ENCODE measurements around the gene MICU2. TPM values are rescaled to one million over a fixed set of nuclear protein-coding genes. Genes with fewer than 3 reads are reported as not detected.

Gene MICU2
- total RNA-seq, 1 experiment from 2014 or later, result 24.2 TPM

- TF ChIP-seq REST (IDR thresholded peaks at IDR 0.05; ENCODE audit: insufficient read depth in 1 of 2, low read depth in 2 of 2, low read length in 1 of 2), result no peak
- no peak for TF ChIP-seq CTCF (IDR thresholded peaks at IDR 0.05)
- TF ChIP-seq TCF7L2 (IDR thresholded peaks at IDR 0.05; ENCODE audit: low read depth, low read length), result no peak
- no peak for TF ChIP-seq POLR2AphosphoS5 (IDR thresholded peaks at IDR 0.05; ENCODE audit: low read depth, low read length)
- TF ChIP-seq SIN3A (IDR thresholded peaks at IDR 0.05; ENCODE audit: borderline replicate concordance, insufficient read depth, low read depth, low read length), result no peak
- no peak for ATAC-seq
- ChIA-PET POLR2A (no interaction called here), CTCF (no interaction called here)
- no peak overlapping the region for H3K27ac ChIP-seq (ENCODE audit: low read length)
- H3K9me3 ChIP-seq (ENCODE audit: control insufficient read depth, insufficient read depth, low read depth, low read length), result no peaks in the 10 kb centered on the region
- H3K4me1 ChIP-seq (ENCODE audit: control insufficient read depth, insufficient read depth, low read length), result no peaks in the 10 kb centered on the region
- no peaks in the 10 kb centered on the region; the same call in 1 of the 2 replicates for H3K27me3 ChIP-seq (ENCODE audit: control insufficient read depth, insufficient read depth, low read length)
- no peaks in the 10 kb centered on the region for H3K36me3 ChIP-seq (ENCODE audit: control insufficient read depth, insufficient read depth, low read length)
- intact Hi-C loops (cut with micrococcal nuclease; ENCODE audit: unreplicated experiment) (loop anchor here (5.0 kb wide), 1 partner anchor 1160 kb away; no protein-coding TSS in a partner anchor), in situ Hi-C loops (cut with HindIII; ENCODE audit: low pct_unique_long_range_greater_than_20kb, low sequenced_read_pairs) (no loop called here)
- H3K4me3 ChIP-seq (ENCODE audit: low read depth in 2 of 2, low read length in 2 of 2), result no peak overlapping the region
- BruUV-seq (replicated peaks), result no TSS peak
- no peak for DNase-seq (ENCODE audit: low read depth, low spot score)
These were observed 33.3 kb upstream of the MICU2 start for GRCh38 chr13:21637296-21637695.

- in situ Hi-C loops (cut with HindIII; ENCODE audit: low pct_unique_long_range_greater_than_20kb, low sequenced_read_pairs), result no loop called here
- POLR2A ChIA-PET, result no interaction called here
These were observed 32.7 kb upstream of the MICU2 start for GRCh38 chr13:21636656-21637055.

More at GRCh38 chr13:21636656-21637055, 32.7 kb upstream of the MICU2 start:
- CTCF ChIA-PET, result interaction anchor here (0.7 kb wide), 1 partner anchor 863 kb away, joined by 12 read pairs; no protein-coding TSS in a partner anchor
- no peaks in the 10 kb centered on the region for H3K4me1 ChIP-seq (ENCODE audit: control insufficient read depth, insufficient read depth, low read length)
- H3K36me3 ChIP-seq (ENCODE audit: control insufficient read depth, insufficient read depth, low read length), result no peaks in the 10 kb centered on the region
- no TSS peak for BruUV-seq (replicated peaks)
- DNase-seq (ENCODE audit: low read depth, low spot score) (no peak), ATAC-seq (no peak)
- H3K9me3 ChIP-seq (ENCODE audit: control insufficient read depth, insufficient read depth, low read depth, low read length), result no peaks in the 10 kb centered on the region
- TF ChIP-seq POLR2AphosphoS5 (IDR thresholded peaks at IDR 0.05; ENCODE audit: low read depth, low read length), result no peak
- TF ChIP-seq CTCF (IDR thresholded peaks at IDR 0.05), result no peak
- no peak for TF ChIP-seq REST (IDR thresholded peaks at IDR 0.05; ENCODE audit: insufficient read depth in 1 of 2, low read depth in 2 of 2, low read length in 1 of 2)
- no peak for TF ChIP-seq SIN3A (IDR thresholded peaks at IDR 0.05; ENCODE audit: borderline replicate concordance, insufficient read depth, low read depth, low read length)
- TF ChIP-seq TCF7L2 (IDR thresholded peaks at IDR 0.05; ENCODE audit: low read depth, low read length), result no peak
- intact Hi-C loops (cut with micrococcal nuclease; ENCODE audit: unreplicated experiment), result loop anchor here (5.0 kb wide), 1 partner anchor 1161 kb away; no protein-coding TSS in a partner anchor
- H3K27ac ChIP-seq (ENCODE audit: low read length), result no peak overlapping the region
- H3K27me3 ChIP-seq (ENCODE audit: control insufficient read depth, insufficient read depth, low read length), result no peaks in the 10 kb centered on the region; the same call in 1 of the 2 replicates
- H3K4me3 ChIP-seq (ENCODE audit: low read depth in 2 of 2, low read length in 2 of 2), result no peak overlapping the region
